Astrocyte (in vitro differentiated cells and primary cell): ENCODE results near the gene VAV2. TPM values are rescaled to one million over a fixed set of nuclear protein-coding genes. Genes with fewer than 3 reads are reported as not detected.
"Not testable (repeated sequence)": the region's sequence is repeated elsewhere in the genome, so short reads cannot be mapped to it uniquely, and the experiment has no call there.

Source experiments
- DNase-seq: peaks from one replicate; pipeline ENCODE4 v3.0.0-alpha.2; 2010; ENCODE audit warnings: low read depth
- FAIRE-seq: peaks from 2 replicates; lab custom pipeline; 2011; peaks lifted over from hg19 to GRCh38; lab: Jason Lieb, UNC
- H2AFZ ChIP-seq: 2 replicates; pipeline ENCODE4 v1.6.0; 2012; ENCODE audit warnings: low read depth, low read length, inconsistent platforms
- H3K27ac ChIP-seq: 2 replicates; pipeline ENCODE4 v1.5.1; 2011; ENCODE audit warnings: low read depth, low read length, inconsistent platforms
- H3K27me3 ChIP-seq: 2 replicates; pipeline ENCODE4 v1.6.0; 2011; ENCODE audit warnings: low read length, inconsistent platforms; ENCODE audit not compliant: insufficient read depth
- H3K36me3 ChIP-seq: 2 replicates; pipeline ENCODE4 v1.5.1; 2011; ENCODE audit warnings: low read length, inconsistent platforms; ENCODE audit not compliant: insufficient read depth
- H3K4me1 ChIP-seq: 2 replicates; pipeline ENCODE4 v1.5.1; 2011; ENCODE audit warnings: low read length, inconsistent platforms; ENCODE audit not compliant: insufficient read depth
- H3K4me2 ChIP-seq: 2 replicates; pipeline ENCODE4 v1.6.0; 2012; ENCODE audit warnings: low read length, inconsistent platforms
- H3K4me3 ChIP-seq: 2 replicates; pipeline ENCODE4 v1.5.1; 2011; ENCODE audit warnings: low read depth, mild to moderate bottlenecking, low read length, inconsistent platforms; ENCODE audit not compliant: insufficient read depth
- H3K79me2 ChIP-seq: 2 replicates; pipeline ENCODE4 v1.6.0; 2012; ENCODE audit warnings: mild to moderate bottlenecking, low read length, inconsistent platforms; ENCODE audit not compliant: insufficient read depth
- H3K9ac ChIP-seq: 2 replicates; pipeline ENCODE4 v1.6.0; 2012; ENCODE audit warnings: mild to moderate bottlenecking, low read length, inconsistent platforms
- H3K9me3 ChIP-seq: 2 replicates; pipeline ENCODE4 v1.5.1; 2012; ENCODE audit warnings: low read depth, mild to moderate bottlenecking, low read length, inconsistent platforms; ENCODE audit not compliant: insufficient read depth
- H4K20me1 ChIP-seq: 2 replicates; pipeline ENCODE4 v1.6.0; 2012; ENCODE audit warnings: low read length, inconsistent platforms; ENCODE audit not compliant: insufficient read depth
- H3K27ac Mint-ChIP-seq: one replicate; pipeline ENCODE4 v1.8.0; 2021; ENCODE audit warnings: mild to moderate bottlenecking, mixed read lengths; ENCODE audit not compliant: unreplicated experiment
- H3K27me3 Mint-ChIP-seq: one replicate; pipeline ENCODE4 v1.8.0; 2021; ENCODE audit warnings: low read depth, mixed read lengths; ENCODE audit not compliant: unreplicated experiment
- H3K36me3 Mint-ChIP-seq: one replicate; pipeline ENCODE4 v1.8.0; 2021; ENCODE audit warnings: low read depth, mixed read lengths; ENCODE audit not compliant: unreplicated experiment
- H3K4me1 Mint-ChIP-seq: one replicate; pipeline ENCODE4 v1.8.0; 2021; ENCODE audit warnings: low read depth, mixed read lengths; ENCODE audit not compliant: unreplicated experiment
- H3K4me3 Mint-ChIP-seq: one replicate; pipeline ENCODE4 v1.8.0; 2021; ENCODE audit warnings: mild to moderate bottlenecking, moderate library complexity, mixed read lengths; ENCODE audit not compliant: unreplicated experiment
- H3K9me3 Mint-ChIP-seq: one replicate; pipeline ENCODE4 v1.8.0; 2021; ENCODE audit warnings: mild to moderate bottlenecking, mixed read lengths; ENCODE audit not compliant: unreplicated experiment
- CTCF ChIP-seq: IDR thresholded peaks from 2 replicates; pipeline ENCODE4 v1.5.1; 2011; ENCODE audit warnings: low read depth, mild to moderate bottlenecking, inconsistent platforms, low read length, moderate library complexity; ENCODE audit not compliant: insufficient read depth
- EZH2 ChIP-seq: IDR thresholded peaks from 2 replicates; pipeline ENCODE4 v1.6.1; 2012; ENCODE audit warnings: mild to moderate bottlenecking, low read length, inconsistent platforms; ENCODE audit not compliant: insufficient read depth
- total RNA-seq: library from RNA; stranded (reverse); gene quantifications from 2 replicates; pipeline ENCODE4 v1.2.1, GENCODE V29; 2021

VAV2 gene
- total RNA-seq, 1 donor from 2014 or later, result 36.5 TPM

DNA sequence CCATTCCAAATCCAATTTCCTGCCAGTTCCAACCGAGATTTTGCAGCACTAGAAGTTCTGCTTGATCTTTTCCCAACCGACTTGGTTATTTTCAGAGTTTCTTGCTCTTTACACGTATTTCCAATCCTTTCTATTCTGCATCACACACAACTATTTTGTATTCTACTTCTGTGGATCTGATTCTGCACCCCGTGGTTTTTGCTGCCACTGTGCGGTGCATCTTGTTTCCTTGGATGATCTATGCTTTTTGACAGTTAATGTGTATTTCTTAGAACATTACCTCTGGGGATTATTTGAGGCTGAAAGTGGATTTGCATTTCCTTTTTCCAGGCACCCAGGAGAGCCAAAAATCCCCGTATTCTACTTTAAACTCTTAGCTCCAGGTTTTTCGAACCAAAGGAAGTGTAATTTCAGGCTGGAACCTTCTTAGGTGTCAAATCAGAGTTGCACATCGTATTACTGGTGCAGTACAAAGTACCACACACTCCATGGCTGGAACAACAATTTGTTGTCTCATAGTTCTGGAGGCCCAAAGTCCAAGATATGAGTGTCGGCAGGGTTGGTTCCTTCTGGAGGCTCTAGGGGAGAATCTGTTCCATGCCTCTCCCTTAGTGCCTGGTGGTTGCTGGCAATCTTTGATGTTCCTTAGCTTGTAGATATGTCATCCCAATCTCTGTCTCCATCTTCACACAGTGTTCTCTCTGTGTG is 239.2 kb downstream of the VAV2 start:
- peaks cover 21% of the 10 kb centered on the region for H3K36me3 Mint-ChIP-seq
- no peak overlapping the region for H3K4me2 ChIP-seq
- no peaks in the 10 kb centered on the region for H3K36me3 ChIP-seq
- no peak for TF ChIP-seq EZH2
- TF ChIP-seq CTCF, result no peak
- no peaks in the 10 kb centered on the region for H3K79me2 ChIP-seq
- no peak overlapping the region for H3K27ac Mint-ChIP-seq
- no peak overlapping the region for H3K9ac ChIP-seq
- H3K4me1 ChIP-seq, result no peaks in the 10 kb centered on the region
- no peak for FAIRE-seq
- no peak overlapping the region for H3K4me3 ChIP-seq
- peaks cover 14% of the 10 kb centered on the region for H3K9me3 Mint-ChIP-seq
- no peak for DNase-seq
- no peaks in the 10 kb centered on the region for H4K20me1 ChIP-seq
- H2AFZ ChIP-seq, result no peak overlapping the region
- H3K4me1 Mint-ChIP-seq, result no peaks in the 10 kb centered on the region
- no peak overlapping the region for H3K4me3 Mint-ChIP-seq
- H3K27ac ChIP-seq, result no peak overlapping the region
- H3K9me3 ChIP-seq, result no peaks in the 10 kb centered on the region
- H3K27me3 Mint-ChIP-seq, result peaks cover 4% of the 10 kb centered on the region
- peaks cover 5% of the 10 kb centered on the region for H3K27me3 ChIP-seq

DNA sequence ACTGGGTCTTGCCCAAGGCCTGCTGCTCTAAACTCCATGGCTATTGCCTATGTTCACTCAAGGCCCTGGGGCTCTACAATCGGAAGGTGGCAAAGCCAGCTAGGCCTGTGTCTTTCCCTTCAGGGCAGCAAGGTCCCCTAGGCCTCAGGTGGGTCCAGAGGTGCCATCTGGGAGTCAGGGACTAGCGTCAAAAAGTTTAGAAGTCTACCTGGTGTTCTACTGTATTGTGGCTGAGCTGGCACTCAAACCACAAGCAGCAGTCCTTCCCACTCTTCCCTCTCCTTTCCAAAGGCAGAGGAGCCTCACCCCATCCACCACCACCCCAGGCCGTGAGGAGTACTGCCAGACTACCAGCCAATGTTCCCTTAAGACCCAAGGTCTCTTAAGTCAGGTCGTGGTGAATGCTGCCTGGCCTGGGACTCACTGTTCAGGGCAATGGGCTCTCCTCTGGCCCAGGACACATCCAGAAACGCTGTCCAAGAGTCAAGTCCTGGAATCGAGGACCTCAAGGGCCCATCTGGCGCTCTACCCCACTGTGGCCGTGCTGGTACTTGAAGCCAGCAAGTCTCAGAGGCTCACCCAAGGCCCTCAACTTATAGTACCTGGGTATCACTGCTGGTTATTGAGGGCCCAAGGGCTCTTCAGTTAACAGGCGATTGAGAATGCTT is 241.0 kb downstream of the VAV2 start:
- H3K4me1 ChIP-seq, result no peaks in the 10 kb centered on the region
- H3K9me3 ChIP-seq, result no peaks in the 10 kb centered on the region
- Mint-ChIP-seq H3K27me3 (peaks cover 4% of the 10 kb centered on the region), H3K27ac (no peak overlapping the region), H3K36me3 (peaks cover 17% of the 10 kb centered on the region), H3K9me3 (peaks cover 14% of the 10 kb centered on the region), H3K4me1 (no peaks in the 10 kb centered on the region), H3K4me3 (no peak overlapping the region)
- peaks cover 9% of the 10 kb centered on the region for H3K27me3 ChIP-seq
- TF ChIP-seq EZH2, result no peak
- no peak for TF ChIP-seq CTCF
- no peak overlapping the region for H2AFZ ChIP-seq
- H3K4me3 ChIP-seq, result no peak overlapping the region
- DNase-seq (no peak), FAIRE-seq (no peak)
- no peak overlapping the region for H3K9ac ChIP-seq
- H3K36me3 ChIP-seq, result no peaks in the 10 kb centered on the region
- H3K4me2 ChIP-seq, result no peak overlapping the region
- H3K27ac ChIP-seq, result no peak overlapping the region
- no peaks in the 10 kb centered on the region for H3K79me2 ChIP-seq
- H4K20me1 ChIP-seq, result no peaks in the 10 kb centered on the region

- H3K4me1 Mint-ChIP-seq, result no peaks in the 10 kb centered on the region
- peaks cover 12% of the 10 kb centered on the region for H3K27me3 Mint-ChIP-seq
- H4K20me1 ChIP-seq, result peaks cover 2% of the 10 kb centered on the region
- no peaks in the 10 kb centered on the region for H3K4me1 ChIP-seq
- no peak overlapping the region for H3K27ac Mint-ChIP-seq
- H3K27me3 ChIP-seq, result peaks cover 12% of the 10 kb centered on the region
- H3K4me3 ChIP-seq, result no peak overlapping the region
- H3K9me3 ChIP-seq, result no peaks in the 10 kb centered on the region
- H3K9ac ChIP-seq, result no peak overlapping the region
- H3K36me3 Mint-ChIP-seq, result peaks cover 2% of the 10 kb centered on the region
- H3K4me3 Mint-ChIP-seq, result no peak overlapping the region
- H3K9me3 Mint-ChIP-seq, result peaks cover 2% of the 10 kb centered on the region
- FAIRE-seq, result no peak
- H3K36me3 ChIP-seq, result no peaks in the 10 kb centered on the region
- H3K79me2 ChIP-seq, result no peaks in the 10 kb centered on the region
- H3K27ac ChIP-seq, result no peak overlapping the region
- TF ChIP-seq EZH2 (no peak), CTCF (no peak)
- no peak overlapping the region for H2AFZ ChIP-seq
- no peak overlapping the region for H3K4me2 ChIP-seq
- DNase-seq, result no peak
Observed at GRCh38 chr9:133747309-133747708, 244.8 kb downstream of the VAV2 start.

GRCh38 chr9:133744528-133744927 is 247.6 kb downstream of the VAV2 start:
- H3K9me3 Mint-ChIP-seq, H3K27ac ChIP-seq, H3K4me3 ChIP-seq, H4K20me1 ChIP-seq, H3K9me3 ChIP-seq, H3K79me2 ChIP-seq, FAIRE-seq, H3K4me1 Mint-ChIP-seq, H3K4me2 ChIP-seq, H3K27ac Mint-ChIP-seq, DNase-seq, H3K36me3 Mint-ChIP-seq, H3K9ac ChIP-seq, H2AFZ ChIP-seq, H3K4me3 Mint-ChIP-seq, H3K27me3 ChIP-seq, H3K4me1 ChIP-seq, H3K36me3 ChIP-seq: not testable (repeated sequence)
- H3K27me3 Mint-ChIP-seq, result peaks cover 15% of the 10 kb centered on the region
